Loucy (cell line): ENCODE data around the gene OTOP3.

Experiments used
- H2AFZ ChIP-seq: fragments of 200-600 bp; sonication (generic); 2 replicates; pipeline ENCODE4 v1.6.0; 2016; ENCODE audit warnings: antibody characterized with exemption, mild to moderate bottlenecking, low read length, moderate library complexity
- H3F3A ChIP-seq: fragments of 200-600 bp; 2 replicates; pipeline ENCODE4 v1.6.0; 2016; ENCODE audit warnings: antibody characterized with exemption, low read depth, mild to moderate bottlenecking
- H3K27me3 ChIP-seq: fragments of 200-600 bp; sonication (generic); 2 replicates; pipeline ENCODE4 v1.6.1; 2014; ENCODE audit warnings: low read length, mild to moderate bottlenecking; ENCODE audit not compliant: insufficient read depth, poor library complexity, severe bottlenecking
- H3K36me3 ChIP-seq: fragments of 200-600 bp; sonication (generic); 2 replicates; pipeline ENCODE4 v1.6.1; 2016; ENCODE audit warnings: low read length; ENCODE audit not compliant: insufficient read depth
- H3K4me1 ChIP-seq: fragments of 200-600 bp; sonication (generic); 2 replicates; pipeline ENCODE4 v1.5.1; 2014; ENCODE audit warnings: low read length, mild to moderate bottlenecking; ENCODE audit not compliant: insufficient read depth, poor library complexity, severe bottlenecking
- H3K4me2 ChIP-seq: fragments of 200-600 bp; sonication (generic); 2 replicates; pipeline ENCODE4 v1.6.0; 2014; ENCODE audit warnings: antibody characterized with exemption, low read length, low read depth, mild to moderate bottlenecking; ENCODE audit not compliant: poor library complexity, severe bottlenecking
- H3K4me3 ChIP-seq: fragments of 200-600 bp; sonication (generic); 2 replicates; pipeline ENCODE4 v1.5.1; 2014; ENCODE audit warnings: low read length, mild to moderate bottlenecking, mixed read lengths; ENCODE audit not compliant: poor library complexity, severe bottlenecking
- H3K79me2 ChIP-seq: fragments of 200-600 bp; sonication (generic); 2 replicates; pipeline ENCODE4 v1.6.1; 2014; ENCODE audit warnings: low read length; ENCODE audit not compliant: insufficient read depth
- H3K9ac ChIP-seq: fragments of 200-600 bp; sonication (generic); 2 replicates; pipeline ENCODE4 v1.6.0; 2014; ENCODE audit warnings: mild to moderate bottlenecking, low read depth, low read length, moderate library complexity; ENCODE audit not compliant: poor library complexity, severe bottlenecking
- H3K9me2 ChIP-seq: fragments of 200-600 bp; sonication (generic); replicated peaks from 2 replicates; pipeline ENCODE4 v1.6.1; 2016; ENCODE audit warnings: low read depth, low read length, mixed read lengths
- H3K9me3 ChIP-seq: fragments of 200-600 bp; sonication (generic); 2 replicates; pipeline ENCODE4 v1.6.1; 2014; ENCODE audit warnings: mild to moderate bottlenecking, antibody characterized with exemption, low read length, low read depth; ENCODE audit not compliant: insufficient read depth
- H4K20me1 ChIP-seq: fragments of 200-600 bp; sonication (generic); 2 replicates; pipeline ENCODE4 v1.6.0; 2014; ENCODE audit warnings: antibody characterized with exemption, low read length, mild to moderate bottlenecking; ENCODE audit not compliant: insufficient read depth, poor library complexity, severe bottlenecking
- CTCF ChIP-seq: fragments of 200-600 bp; sonication (generic); conservative IDR thresholded peaks from 2 replicates; pipeline ENCODE4 v1.5.1; 2014; ENCODE audit warnings: mild to moderate bottlenecking, antibody characterized with exemption, low read length
- EZH2phosphoT487 ChIP-seq: fragments of 200-600 bp; IDR thresholded peaks from 2 replicates; pipeline ENCODE4 v1.6.1; 2018; ENCODE audit warnings: antibody characterized with exemption, mild to moderate bottlenecking, moderate library complexity, borderline replicate concordance

OTOP3 gene

DNA sequence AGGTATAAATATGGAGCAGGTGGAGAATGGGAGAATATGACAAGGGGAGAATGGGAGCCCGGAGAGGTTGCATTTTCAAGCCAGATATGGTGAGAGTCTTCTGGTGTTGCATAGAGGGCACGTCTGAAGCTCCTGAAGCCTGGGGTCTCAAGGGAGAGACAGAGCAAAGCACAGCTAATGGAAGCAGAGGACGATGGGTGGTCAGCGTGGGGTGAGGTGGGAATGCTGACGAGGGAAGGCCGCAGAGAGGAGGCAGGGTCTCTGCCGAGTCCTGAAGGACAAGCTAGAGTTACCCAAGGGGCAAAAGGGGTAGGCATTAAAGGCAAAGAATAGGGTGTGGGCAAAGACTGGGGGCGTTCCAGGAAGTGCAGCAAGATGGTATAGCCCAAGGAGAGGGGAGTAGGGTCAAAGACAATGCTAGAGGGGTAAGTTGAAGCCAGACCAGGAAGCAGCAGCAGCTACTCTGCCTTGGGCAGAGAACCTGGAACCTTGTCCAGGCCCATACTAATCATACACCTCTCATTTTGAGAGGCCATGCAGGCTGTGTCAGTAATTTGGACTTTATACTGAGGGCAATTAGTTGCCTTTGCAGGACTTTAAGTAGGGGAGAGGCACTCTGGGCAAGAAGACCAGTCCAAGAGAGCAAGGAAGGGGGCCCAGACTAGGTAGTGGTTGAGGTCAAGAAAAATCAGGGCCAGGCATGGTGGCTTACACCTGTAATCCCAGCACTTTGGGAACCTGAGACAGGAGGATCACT, 2.7 kb downstream of the OTOP3 start:
- Histone ChIP-seq H4K20me1 (no peaks in the 10 kb centered on the region), H3F3A (no peaks in the 10 kb centered on the region), H3K9me3 (no peaks in the 10 kb centered on the region), H3K79me2 (no peaks in the 10 kb centered on the region), H3K9me2 (no peaks in the 10 kb centered on the region), H3K4me1 (no peaks in the 10 kb centered on the region), H3K27me3 (no peaks in the 10 kb centered on the region), H3K36me3 (no peaks in the 10 kb centered on the region), H3K4me3 (no peak overlapping the region), H3K4me2 (no peak overlapping the region), H2AFZ (no peak overlapping the region), H3K9ac (no peak overlapping the region)
- TF ChIP-seq CTCF (no peak), EZH2phosphoT487 (no peak)

DNA sequence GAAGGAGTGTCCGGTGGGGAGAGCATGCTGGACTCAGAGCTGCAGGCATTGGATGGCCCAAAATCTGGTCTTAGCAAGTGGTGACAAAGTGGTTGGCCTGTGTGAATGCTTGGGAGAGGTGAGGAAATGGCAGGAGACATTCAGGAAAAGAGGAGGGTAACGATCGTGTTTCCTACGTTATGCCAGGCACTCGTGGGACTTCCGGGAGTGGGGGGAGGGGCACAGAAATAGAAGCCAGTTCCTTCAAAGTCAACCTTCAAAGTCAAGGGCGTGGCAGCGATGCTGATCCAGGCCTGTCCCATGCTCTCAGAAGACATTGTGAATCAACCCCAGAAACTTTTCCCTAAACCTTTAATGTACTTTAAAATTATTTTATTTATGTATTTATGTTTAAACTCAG, 3.8 kb downstream of the OTOP3 start:
- Histone ChIP-seq H3K4me1 (no peaks in the 10 kb centered on the region), H3K9me3 (no peaks in the 10 kb centered on the region), H3K4me3 (no peak overlapping the region), H3K27me3 (no peaks in the 10 kb centered on the region), H3K36me3 (no peaks in the 10 kb centered on the region), H3F3A (no peaks in the 10 kb centered on the region), H3K9ac (no peak overlapping the region), H3K4me2 (no peak overlapping the region), H4K20me1 (no peaks in the 10 kb centered on the region), H3K79me2 (no peaks in the 10 kb centered on the region), H2AFZ (no peak overlapping the region; the same call in 1 of the 2 replicates), H3K9me2 (no peaks in the 10 kb centered on the region)
- no peak for TF ChIP-seq EZH2phosphoT487
- TF ChIP-seq CTCF: no peak

- Histone ChIP-seq H3K27me3 (no peaks in the 10 kb centered on the region), H3K4me3 (no peak overlapping the region), H3F3A (no peaks in the 10 kb centered on the region), H3K36me3 (no peaks in the 10 kb centered on the region), H3K9ac (no peak overlapping the region), H4K20me1 (no peaks in the 10 kb centered on the region), H3K4me2 (no peak overlapping the region), H3K9me2 (no peaks in the 10 kb centered on the region), H3K4me1 (no peaks in the 10 kb centered on the region), H3K9me3 (no peaks in the 10 kb centered on the region), H3K79me2 (no peaks in the 10 kb centered on the region), H2AFZ (no peak overlapping the region)
- TF ChIP-seq EZH2phosphoT487: no peak
- TF ChIP-seq CTCF: no peak
Measured at GRCh38 chr17:74941128-74941725, 5.5 kb downstream of the OTOP3 start.
